Measurements from ENCODE around the gene FBXW8.

FBXW8 gene

GRCh38 chr12:117046011-117046369 lies 135.2 kb downstream of the FBXW8 start:
- TF ChIP-seq EZH2phosphoT487 (IDR thresholded peaks at IDR 0.05; ENCODE audit: low read length), result no peak
- no peaks in the 10 kb centered on the region for H3K36me3 ChIP-seq (replicated peaks; ENCODE audit: insufficient read depth, low read length)
- no peaks in the 10 kb centered on the region for H3K4me1 ChIP-seq (ENCODE audit: low read length)
- no peaks in the 10 kb centered on the region for H4K20me1 ChIP-seq (ENCODE audit: insufficient read depth, low read length)
- no peak overlapping the region for H3K27ac ChIP-seq (ENCODE audit: low read length)
- DNase-seq, result no peak
- no peaks in the 10 kb centered on the region for H3K9me2 ChIP-seq (replicated peaks; ENCODE audit: insufficient read depth, low read length)
- no peaks in the 10 kb centered on the region for H3K9me3 ChIP-seq (replicated peaks; ENCODE audit: insufficient read depth, low read length)
- no peak overlapping the region for H3K4me2 ChIP-seq (ENCODE audit: low read depth, low read length)
- H3K79me2 ChIP-seq (ENCODE audit: low read length), result no peaks in the 10 kb centered on the region
- no peak overlapping the region for H3K4me3 ChIP-seq (ENCODE audit: low read length)
- no peaks in the 10 kb centered on the region for H3K27me3 ChIP-seq (replicated peaks; ENCODE audit: insufficient read depth, low read length)
- H2AFZ ChIP-seq (ENCODE audit: low read length), result no peak overlapping the region
- H3K9ac ChIP-seq (ENCODE audit: low read length), result no peak overlapping the region
- no peaks in the 10 kb centered on the region for H3F3A ChIP-seq (ENCODE audit: insufficient read depth, low read length)

- no peaks in the 10 kb centered on the region for H3K79me2 ChIP-seq (ENCODE audit: low read length)
- no peak overlapping the region for H3K9ac ChIP-seq (ENCODE audit: low read length)
- H3K36me3 ChIP-seq (replicated peaks; ENCODE audit: insufficient read depth, low read length), result no peaks in the 10 kb centered on the region
- no peak overlapping the region for H3K27ac ChIP-seq (ENCODE audit: low read length)
- no peak overlapping the region for H3K4me2 ChIP-seq (ENCODE audit: low read depth, low read length)
- H3K4me3 ChIP-seq (ENCODE audit: low read length), result no peak overlapping the region
- H3K9me2 ChIP-seq (replicated peaks; ENCODE audit: insufficient read depth, low read length), result no peaks in the 10 kb centered on the region
- no peaks in the 10 kb centered on the region for H3K9me3 ChIP-seq (replicated peaks; ENCODE audit: insufficient read depth, low read length)
- no peaks in the 10 kb centered on the region for H3K27me3 ChIP-seq (replicated peaks; ENCODE audit: insufficient read depth, low read length)
- H3K4me1 ChIP-seq (ENCODE audit: low read length), result no peaks in the 10 kb centered on the region
- DNase-seq, result no peak
- no peak overlapping the region for H2AFZ ChIP-seq (ENCODE audit: low read length)
- TF ChIP-seq EZH2 (optimal IDR thresholded peaks at IDR 0.05; ENCODE audit: low read depth, low read length) (no peak), CTCF (IDR thresholded peaks at IDR 0.05; ENCODE audit: low read length) (no peak), EZH2phosphoT487 (IDR thresholded peaks at IDR 0.05; ENCODE audit: low read length) (no peak)
- H4K20me1 ChIP-seq (ENCODE audit: insufficient read depth, low read length), result no peaks in the 10 kb centered on the region
- H3F3A ChIP-seq (ENCODE audit: insufficient read depth, low read length), result no peaks in the 10 kb centered on the region
These were observed 135.7 kb downstream of the FBXW8 start for GRCh38 chr12:117046425-117046824.

- Histone ChIP-seq H3K9me2 (replicated peaks; ENCODE audit: insufficient read depth, low read length) (no peaks in the 10 kb centered on the region), H3F3A (ENCODE audit: insufficient read depth, low read length) (no peaks in the 10 kb centered on the region), H4K20me1 (ENCODE audit: insufficient read depth, low read length) (no peaks in the 10 kb centered on the region), H3K36me3 (replicated peaks; ENCODE audit: insufficient read depth, low read length) (no peaks in the 10 kb centered on the region), H3K4me1 (ENCODE audit: low read length) (no peaks in the 10 kb centered on the region), H3K27ac (ENCODE audit: low read length) (no peak overlapping the region), H3K4me2 (ENCODE audit: low read depth, low read length) (no peak overlapping the region), H3K79me2 (ENCODE audit: low read length) (no peaks in the 10 kb centered on the region), H2AFZ (ENCODE audit: low read length) (no peak overlapping the region), H3K4me3 (ENCODE audit: low read length) (no peak overlapping the region), H3K9ac (ENCODE audit: low read length) (no peak overlapping the region), H3K9me3 (replicated peaks; ENCODE audit: insufficient read depth, low read length) (no peaks in the 10 kb centered on the region), H3K27me3 (replicated peaks; ENCODE audit: insufficient read depth, low read length) (no peaks in the 10 kb centered on the region)
- no peak for TF ChIP-seq EZH2 (optimal IDR thresholded peaks at IDR 0.05; ENCODE audit: low read depth, low read length)
- TF ChIP-seq EZH2phosphoT487 (IDR thresholded peaks at IDR 0.05; ENCODE audit: low read length), result no peak
- no peak for TF ChIP-seq CTCF (IDR thresholded peaks at IDR 0.05; ENCODE audit: low read length)
- no peak for DNase-seq
These were observed 136.2 kb downstream of the FBXW8 start for GRCh38 chr12:117046861-117047530.

- Histone ChIP-seq H2AFZ (ENCODE audit: low read length) (no peak overlapping the region), H3K4me2 (ENCODE audit: low read depth, low read length) (no peak overlapping the region), H3K36me3 (replicated peaks; ENCODE audit: insufficient read depth, low read length) (no peaks in the 10 kb centered on the region), H3K9ac (ENCODE audit: low read length) (no peak overlapping the region), H3K27me3 (replicated peaks; ENCODE audit: insufficient read depth, low read length) (no peaks in the 10 kb centered on the region), H3F3A (ENCODE audit: insufficient read depth, low read length) (no peaks in the 10 kb centered on the region), H3K9me2 (replicated peaks; ENCODE audit: insufficient read depth, low read length) (no peaks in the 10 kb centered on the region), H3K4me3 (ENCODE audit: low read length) (no peak overlapping the region), H3K79me2 (ENCODE audit: low read length) (no peaks in the 10 kb centered on the region), H3K27ac (ENCODE audit: low read length) (no peak overlapping the region), H4K20me1 (ENCODE audit: insufficient read depth, low read length) (no peaks in the 10 kb centered on the region), H3K9me3 (replicated peaks; ENCODE audit: insufficient read depth, low read length) (no peaks in the 10 kb centered on the region), H3K4me1 (ENCODE audit: low read length) (no peaks in the 10 kb centered on the region)
- TF ChIP-seq EZH2phosphoT487 (IDR thresholded peaks at IDR 0.05; ENCODE audit: low read length), result no peak
- no peak for TF ChIP-seq CTCF (IDR thresholded peaks at IDR 0.05; ENCODE audit: low read length)
- no peak for TF ChIP-seq EZH2 (optimal IDR thresholded peaks at IDR 0.05; ENCODE audit: low read depth, low read length)
- no peak for DNase-seq
These were observed 137.2 kb downstream of the FBXW8 start for GRCh38 chr12:117047810-117048584.

Data from MM.1S (cell line).